GM18520 (cell line): ENCODE measurements around the gene MAB21L4.

ENCODE experiments used
- ATAC-seq: cut with Tn5 transposase; IDR thresholded peaks from one replicate; pipeline ENCODE4 v1.9.1; 2021; ENCODE audit not compliant: unreplicated experiment

The MAB21L4 gene

DNA sequence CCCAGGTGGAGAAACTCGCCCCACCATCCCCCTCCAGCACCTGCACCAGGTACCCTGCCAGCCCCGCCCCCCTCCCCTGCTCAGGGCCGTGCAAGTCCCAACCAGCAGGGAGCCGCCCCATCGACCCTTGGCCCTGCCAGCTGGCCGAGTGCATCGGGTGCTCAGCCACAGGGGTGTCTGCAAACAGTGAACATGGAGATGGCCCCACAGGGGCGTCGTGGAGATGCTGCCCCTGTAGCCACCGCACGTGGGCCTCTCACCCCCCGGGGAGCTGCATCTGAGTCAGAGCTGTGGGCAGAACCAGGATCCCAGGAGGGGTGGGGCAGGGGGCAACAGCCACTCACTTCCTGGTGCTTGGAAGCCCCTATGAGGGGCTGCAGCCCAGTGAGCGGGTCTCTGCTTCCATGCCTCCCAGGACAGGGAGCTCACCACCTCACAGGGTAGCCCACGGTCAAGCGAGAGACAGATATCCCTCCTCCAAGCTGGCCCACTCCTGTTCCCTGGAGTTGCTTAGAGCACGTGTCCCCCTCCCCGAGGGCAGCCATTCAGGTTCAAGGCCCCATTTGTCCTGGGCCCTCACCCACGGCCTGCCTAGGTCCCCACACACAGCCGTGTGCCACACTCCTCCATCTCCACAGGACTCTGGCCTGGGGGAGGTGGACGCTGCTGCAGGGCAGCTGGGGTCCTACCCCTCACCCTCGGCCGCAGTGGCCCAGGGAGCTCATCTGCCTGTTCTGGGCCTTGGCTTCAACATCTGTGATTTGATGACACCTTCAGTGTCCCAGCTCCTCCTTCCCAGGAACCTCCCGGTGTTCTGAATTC, 1.1 kb upstream of the MAB21L4 start:
- ATAC-seq, result no peak

DNA sequence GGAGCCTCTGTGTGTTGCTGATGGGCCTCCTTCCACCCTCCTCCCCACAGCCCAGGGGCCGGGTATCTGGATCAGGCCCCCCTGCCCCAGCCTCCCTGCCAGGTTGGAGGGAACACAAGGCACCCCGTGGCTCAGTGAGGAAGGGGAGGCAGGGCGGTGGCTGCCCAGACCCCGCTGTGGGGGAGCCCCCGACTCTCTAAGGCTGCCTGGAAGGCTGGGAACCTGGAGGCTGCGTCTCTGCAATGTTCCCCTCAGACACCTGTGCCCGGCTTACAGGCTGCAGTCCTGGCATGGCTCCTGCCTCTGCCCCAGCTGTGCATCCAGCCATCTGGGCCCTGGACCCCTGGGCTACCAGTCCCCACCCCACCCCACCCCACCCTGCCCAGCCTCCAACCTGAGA, 438 bp upstream of the MAB21L4 start:
- no peak for ATAC-seq

DNA sequence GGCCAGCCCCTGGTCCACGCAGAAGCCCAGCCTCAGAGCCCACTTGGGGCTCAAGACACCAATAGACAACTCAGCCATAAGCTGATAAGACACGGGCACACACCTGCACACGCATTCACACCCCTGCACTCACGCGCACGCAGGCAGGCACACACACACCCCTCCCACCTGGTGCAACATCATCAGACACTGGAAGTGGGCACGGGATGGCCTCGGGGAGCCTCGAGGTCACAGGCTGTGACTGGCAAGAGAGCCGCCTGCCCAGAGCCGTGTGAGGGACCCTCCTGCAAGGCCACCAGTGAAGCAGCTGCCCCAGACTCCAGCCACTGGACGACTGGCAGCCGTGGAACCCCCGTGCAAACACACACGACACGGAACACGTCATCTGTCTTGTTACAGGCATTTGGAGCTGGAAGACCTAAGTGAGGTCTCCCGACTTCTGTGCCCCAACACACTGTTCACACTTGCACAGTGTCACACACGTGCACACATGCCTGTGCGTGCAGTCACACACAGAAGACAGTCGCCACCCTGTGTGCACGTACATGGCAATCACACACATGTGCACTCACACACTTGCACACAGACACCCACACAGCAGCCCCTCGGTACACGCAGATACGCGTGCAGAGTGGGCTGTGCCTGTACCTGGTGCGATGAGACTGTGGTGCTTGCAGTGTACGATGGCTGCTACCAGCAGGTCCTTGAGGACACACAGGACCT, 959 bp downstream of the MAB21L4 start:
- ATAC-seq, result no peak

DNA sequence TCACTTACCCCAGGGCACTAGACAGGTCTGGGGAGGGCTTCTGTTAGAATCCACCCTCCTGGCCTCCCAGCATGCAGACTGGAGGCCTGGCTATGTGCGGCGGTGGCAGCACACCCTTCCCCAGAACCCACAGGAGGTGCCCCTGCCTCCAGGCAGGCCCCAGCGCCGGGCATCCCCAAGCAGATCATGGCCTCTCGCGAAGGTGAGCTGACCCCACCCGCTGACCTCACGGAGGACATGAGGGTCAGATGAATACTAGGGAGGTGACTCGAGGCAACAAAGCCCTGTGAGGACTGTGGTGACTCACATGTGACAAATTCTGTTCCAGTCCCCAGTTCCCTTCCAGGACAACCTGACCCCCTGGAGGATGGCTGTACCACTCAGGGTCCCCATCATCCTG, 1.9 kb downstream of the MAB21L4 start:
- ATAC-seq, result no peak

DNA sequence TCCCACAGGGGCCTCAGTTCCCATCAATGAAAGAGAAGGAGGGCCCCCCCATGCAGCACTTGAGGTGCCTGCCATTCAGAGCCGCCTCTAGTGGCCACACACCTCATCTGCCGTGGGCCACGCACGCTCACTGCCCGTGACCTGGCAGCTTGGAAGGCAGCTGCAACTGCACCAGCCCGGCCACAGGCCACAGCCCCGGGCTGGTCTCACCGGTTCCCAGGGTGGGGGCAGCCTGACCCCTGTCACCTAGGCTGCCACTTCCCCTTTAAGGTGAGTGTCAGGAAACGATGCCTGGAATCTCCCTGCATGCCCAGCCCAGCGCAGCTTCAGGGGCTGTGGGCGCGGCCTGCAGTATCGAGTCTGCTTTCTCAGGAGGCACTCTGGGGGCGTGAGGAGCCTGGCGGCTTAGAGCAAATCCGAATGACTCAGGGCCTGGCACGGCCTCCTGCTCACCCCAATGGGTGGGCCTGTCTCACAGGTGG, 2.6 kb downstream of the MAB21L4 start:
- no peak for ATAC-seq

DNA sequence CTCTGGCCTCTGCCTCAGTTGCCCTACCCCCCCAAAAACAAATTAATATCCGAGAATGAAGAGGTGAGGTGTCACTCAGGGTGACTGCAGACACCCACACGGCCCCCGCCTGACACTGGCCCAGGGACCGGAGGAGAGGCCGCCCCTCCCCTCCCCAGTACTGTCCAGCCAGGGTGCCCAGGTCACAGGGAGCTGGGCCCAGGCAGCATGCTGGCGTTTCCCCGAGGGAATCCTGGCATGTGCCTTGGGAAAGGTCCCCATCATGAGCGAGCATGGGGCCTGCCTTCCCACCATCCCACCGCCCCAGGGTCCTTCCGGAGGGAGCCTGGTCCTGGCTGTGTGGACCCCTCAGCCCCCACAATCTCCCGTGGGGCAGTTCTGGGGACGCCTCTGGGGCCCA, 3.0 kb downstream of the MAB21L4 start:
- no peak for ATAC-seq

DNA sequence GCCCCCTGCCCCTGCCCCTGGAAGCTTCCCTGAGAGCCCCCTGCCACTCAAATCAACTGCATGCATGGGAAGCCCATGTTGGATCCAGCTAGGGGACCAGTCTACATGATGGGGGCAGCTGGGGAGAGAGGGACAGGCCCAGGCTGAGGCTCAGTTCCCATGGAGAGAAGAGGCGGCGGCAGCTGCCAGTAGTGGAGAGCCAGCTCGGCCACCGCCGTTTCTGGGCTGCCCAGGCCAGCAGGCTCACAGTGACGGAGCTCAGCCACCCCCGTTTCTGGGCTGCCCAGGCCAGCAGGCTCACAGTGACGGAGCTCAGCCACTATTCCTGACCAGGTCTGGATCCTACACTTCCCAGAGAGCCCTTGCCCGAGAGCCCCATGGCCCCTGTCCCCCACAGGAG, 3.6 kb downstream of the MAB21L4 start:
- ATAC-seq, result no peak

DNA sequence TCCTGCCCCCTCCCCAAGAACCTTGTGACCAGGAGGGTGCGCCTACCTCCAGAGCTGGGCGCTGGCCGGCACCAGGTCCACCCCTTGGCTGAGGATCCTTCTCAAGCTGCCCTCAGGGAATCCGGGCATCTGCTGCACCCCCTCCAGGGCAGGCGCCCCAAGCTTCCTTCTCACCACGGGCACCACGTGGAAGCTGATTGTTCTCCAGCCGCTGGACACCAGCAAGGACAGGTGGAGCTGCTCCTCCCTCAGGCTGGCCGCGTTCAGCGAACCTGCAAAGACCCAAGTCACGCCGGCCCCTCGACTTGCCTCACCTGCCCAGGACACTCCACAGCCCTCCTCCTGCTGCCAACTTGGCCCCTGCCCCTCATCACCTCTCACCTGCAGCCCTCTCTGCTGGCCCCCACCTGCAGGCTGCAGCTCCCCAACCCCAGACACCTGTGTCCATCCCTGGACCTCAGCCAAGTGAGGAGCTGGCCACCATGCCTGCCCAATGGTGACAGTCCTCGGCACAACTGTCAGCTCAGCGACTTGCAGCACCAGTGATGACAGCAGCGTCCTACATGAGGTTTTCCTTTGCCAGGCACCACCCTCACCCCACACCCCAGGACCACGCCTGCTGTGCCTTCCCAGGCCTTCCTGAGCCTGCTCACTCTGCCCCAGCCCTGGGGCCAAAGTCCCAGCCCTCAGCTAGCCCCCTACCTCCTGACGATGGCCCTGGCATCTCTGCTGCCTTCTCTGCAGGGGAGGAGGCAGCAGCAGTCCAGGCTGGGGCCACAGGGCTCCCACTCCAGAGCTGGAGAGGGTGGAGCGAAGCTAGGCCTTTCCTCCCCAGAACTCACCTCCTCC, 4.2 kb downstream of the MAB21L4 start:
- ATAC-seq, result no peak

DNA sequence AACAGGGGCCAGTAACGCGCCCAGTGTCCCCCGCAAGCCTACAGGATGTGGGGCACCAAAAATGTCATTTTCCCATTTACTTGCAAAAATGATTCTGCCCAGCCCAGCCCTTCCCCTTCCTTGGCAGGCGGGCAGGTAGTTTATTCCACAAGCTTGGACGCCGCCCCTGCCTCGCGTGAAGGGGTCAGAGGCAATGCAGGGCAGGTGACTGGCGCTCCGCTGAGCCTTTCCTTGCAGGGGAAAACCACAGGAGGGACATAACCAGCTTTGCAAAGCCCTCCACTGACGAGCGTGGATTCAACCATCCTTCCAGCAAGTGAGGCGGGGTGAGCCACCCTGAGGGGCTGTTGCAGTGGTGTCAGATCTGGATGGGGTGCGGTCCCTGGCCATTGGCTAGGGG, 5.3 kb downstream of the MAB21L4 start:
- no peak for ATAC-seq

DNA sequence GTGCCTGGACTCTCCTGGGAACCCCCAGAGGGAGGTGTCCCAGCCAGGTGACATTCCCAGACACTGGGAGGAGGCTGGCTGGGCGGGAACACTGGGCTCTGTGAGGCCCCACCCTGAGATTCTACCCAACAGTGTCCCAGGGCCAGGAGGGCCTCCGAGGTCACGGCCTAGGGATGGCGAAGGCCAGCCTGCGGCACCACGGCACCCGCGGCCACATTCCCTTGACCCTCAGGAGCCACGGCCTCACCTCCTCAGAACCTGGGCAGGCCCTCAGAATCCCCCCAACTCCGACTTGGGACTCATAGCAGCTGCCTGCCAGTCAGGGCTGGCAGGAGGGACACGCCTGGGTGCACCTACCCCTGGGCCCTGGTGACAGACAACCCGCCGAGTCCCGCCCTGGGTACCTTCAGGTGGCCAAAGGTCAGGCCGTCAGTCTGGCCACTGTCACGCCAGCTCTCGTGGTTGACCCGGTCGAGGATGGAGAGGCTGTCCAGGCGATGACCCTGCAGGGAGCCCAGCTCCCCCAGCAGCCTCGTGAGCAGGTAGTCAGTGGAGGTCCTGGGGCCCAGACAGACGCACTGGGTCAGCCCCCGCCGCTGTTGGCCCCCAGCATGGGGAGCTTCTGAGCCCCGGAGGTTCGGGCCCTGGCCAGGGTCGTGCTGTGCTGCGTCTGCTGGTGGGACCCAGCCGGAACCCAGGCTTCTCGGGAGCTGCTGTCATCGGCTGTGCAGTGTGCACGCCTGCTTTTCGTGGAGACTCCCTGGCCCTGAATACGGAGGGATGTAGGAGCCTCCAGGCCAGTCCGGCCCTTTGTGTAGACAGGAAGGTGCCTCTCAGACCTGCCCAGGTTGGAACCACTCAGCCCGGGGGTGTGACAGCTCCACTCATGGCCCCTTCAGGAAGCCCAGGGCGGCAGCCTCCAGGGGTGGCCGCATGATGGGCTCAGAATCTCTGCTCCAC, 6.1 kb downstream of the MAB21L4 start:
- ATAC-seq, result no peak

DNA sequence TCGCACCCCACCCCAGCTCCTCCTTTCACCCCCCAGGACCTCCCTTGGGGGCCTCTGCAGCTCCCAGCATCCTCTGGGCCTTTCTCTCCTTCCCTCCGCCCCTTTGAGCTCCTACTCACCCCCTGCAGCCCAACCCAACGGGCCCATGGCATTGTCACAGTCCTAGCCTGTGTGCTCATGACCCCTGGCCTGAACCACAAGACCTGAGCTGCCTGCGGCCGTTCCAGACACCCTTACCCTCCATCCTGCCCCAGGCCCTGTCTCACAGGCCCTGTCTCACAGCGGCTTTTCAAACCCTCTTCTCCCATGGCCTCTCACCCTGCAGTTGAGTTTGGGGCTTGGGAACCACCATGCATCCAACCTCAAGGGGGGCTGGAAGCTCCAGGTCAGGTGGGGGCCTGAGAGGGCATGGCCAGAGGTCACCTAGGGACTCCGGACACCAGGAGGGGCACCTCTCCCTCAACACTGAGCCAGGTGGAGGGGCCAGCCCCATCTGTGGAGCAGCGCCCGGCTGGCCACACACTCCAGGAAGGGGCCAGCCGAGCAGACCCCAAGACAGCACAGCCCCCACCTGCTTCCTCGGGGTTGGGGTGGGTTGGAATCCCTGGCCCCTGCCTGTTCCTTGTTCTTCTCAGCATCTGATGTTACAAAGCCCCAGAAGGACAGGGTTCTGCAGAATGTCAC, 6.9 kb downstream of the MAB21L4 start:
- ATAC-seq, result no peak

DNA sequence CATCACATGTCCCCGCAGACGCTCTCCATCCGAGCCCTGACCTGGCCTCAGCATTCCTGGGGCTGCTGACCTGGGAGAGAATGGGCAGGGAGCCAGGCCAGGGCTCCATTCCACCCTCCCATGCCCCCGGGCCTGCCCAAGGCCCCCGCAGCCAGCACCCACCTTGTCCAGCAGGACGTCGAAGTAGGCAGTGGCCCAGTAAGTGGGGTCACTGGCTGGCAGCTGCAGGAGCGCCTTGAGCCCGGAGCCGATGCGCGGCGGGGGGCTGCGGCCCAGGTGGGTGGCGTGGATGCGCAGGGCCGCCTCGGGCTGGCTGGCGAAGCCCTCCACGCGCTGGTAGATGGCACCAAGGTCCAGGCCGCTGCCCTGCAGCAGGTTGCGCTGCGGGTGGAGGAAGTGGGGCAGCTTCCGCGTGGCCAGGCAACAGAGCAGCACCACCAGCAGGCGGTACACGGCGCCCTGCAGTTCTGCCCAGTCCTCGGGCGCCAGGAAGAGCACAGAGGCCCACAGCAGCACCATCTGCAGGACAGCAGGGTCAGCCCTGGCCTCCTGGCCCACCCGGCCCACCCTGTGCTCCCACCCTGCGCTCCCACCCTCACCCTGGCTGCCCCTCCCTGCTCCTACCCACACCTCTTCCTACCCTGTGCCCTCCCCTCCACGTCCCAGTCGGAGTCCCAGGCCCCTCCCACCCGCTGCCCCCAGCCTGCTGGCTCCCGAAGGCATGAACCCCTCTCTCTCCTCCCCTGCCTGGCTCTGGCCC, 7.6 kb downstream of the MAB21L4 start:
- ATAC-seq, result no peak

DNA sequence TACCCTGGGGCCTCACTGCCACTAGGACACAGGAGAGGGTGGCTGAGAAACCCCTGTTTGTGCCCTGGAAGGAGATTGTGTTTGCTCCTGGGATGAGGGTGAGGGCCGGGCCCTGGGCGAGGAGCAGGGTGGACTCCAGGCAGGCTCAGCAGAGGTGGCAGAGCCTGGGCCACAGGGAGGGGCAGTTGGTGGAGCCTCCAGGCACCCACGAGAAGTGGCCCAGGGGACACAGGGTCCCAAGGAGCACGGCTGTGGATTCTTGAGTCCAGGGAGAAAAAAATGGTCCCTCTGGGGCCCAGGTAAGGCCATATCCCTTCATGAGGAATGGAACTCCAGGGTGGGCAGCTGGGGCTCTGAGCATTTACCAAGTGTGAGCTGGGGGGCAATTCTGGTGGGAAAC, 8.3 kb downstream of the MAB21L4 start:
- ATAC-seq, result no peak

DNA sequence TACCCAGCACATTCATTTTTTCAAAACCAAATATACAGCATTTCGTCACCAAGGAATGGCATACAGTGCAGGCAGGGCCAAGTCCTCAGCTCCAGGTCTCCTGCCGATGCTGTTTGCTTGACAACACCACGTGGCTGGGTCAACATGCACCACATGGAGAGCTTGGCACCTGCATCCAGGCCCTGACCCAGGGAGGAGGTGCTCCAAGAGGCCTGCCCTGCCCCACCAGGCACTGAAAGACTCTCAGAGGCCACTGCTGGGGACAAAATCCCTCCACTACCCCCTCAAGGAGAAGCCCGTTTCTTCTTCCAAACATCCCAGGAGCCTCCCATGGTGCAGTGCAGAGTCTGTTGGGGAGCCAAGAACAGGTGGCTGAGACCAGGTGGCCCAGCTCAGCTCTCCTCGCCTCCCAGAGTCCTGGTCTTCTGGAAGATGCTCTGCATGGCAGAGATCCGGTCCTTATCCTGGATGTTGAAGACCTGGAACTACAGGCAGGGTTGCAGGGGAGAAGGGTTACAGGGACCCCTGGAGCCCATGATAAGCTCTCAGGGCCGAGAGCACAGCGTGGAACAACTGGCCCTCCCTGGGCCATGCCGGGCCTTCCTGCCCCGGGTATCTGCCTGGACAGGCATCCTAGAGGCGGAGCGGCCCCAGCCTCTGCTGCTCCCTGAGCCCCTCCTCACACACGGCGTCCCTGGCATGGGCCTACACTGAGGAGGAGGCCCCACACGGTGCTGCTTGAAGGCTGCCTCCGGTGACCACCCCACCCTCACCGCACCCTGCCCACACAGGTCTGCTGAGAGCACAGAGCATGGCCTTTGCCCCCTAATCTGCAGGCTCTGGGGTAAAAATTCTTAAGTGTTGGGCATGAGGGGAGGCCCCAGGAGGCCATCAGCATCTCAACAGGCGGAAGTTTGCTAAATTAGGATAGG, 9.0 kb downstream of the MAB21L4 start:
- ATAC-seq, result no peak

DNA sequence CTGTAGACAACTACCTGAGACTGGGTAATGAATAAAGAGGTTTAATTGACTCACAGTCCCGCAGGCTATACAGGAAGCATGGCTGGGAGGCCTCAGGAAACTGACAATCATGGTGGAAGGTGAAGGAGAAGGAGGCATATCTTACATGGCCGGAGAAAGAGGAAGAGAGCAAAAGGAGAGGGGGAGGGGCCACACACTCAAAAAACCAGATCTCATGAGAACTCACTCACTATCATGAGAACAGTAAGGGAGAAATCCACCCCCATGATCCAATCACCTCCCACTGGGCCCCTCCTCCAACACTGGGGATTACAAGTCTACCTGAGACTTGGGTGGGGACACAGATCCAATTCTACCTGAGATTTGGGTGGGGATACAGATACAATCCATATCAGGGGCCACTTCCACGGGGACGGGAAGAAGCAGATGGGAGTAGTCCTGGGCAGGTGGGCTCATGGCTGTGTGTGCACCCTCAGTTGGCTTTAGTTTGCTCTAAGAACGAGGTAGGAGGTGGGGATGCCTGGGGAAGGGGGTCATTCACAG, 9.9 kb downstream of the MAB21L4 start:
- no peak for ATAC-seq

DNA sequence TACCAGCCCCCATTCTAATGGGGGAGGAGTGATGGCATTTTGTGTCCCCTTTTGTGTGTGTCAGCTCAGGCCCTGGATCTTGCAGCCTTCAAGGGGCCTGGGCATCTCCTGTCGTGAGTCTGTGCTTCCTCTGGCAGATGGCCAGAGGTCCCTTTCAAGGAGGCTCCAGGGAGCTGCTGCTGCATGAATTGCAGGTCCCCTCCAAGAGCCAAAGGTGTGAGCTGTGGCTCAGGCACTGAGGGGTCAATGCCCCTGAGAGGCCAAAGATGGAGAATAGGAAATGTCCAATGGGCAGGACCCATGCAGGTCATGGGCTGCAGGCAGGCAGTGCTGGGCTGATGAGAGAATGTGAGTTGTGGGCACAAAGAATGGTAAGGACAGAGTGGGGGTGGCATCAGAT, 10.4 kb downstream of the MAB21L4 start:
- no peak for ATAC-seq

DNA sequence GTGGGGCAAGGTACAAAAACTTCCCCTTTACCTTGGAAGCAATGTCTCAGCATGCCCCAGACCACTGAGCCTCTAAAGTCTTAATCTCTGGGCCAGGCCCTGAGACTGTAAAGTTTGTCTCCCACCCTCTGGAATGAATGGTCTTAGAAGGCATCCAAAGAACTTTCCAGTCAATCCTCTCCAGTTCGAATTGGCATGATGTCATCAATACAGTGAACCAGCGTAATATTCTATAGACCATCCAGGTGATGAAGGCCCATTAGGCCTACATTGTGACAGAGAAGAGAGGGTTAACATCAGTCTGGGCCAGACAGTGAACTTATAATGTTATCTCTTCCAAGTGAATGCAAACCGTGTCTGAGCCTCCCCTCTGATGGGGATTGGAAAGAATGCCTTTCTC, 11.2 kb downstream of the MAB21L4 start:
- no peak for ATAC-seq

DNA sequence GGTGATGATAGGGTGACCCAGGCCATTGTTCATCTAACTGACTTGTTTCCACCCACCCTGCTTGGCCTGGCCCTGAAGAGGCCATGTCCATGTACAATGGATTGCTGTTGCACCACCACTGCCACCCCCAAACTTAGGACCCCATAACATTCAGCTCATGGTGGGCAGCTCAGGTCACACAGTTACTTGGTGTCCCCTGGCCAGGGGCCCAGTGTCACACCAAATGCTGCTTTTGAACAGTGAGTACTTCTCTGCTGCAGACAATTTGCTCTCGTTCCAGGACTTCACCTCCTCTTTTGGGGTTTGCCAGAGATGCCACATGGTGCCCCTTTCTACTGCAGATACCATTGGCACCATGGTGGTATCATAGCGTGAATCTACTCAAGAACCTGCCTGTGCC, 11.7 kb downstream of the MAB21L4 start:
- ATAC-seq, result no peak
